Choroid plexus epithelial cell (primary cell): ENCODE results near the gene CTSA.

Source experiments
- DNase-seq: peaks from one replicate; pipeline ENCODE4 v3.0.0-alpha.2; 2010; ENCODE audit warnings: low read depth
- H3K4me3 ChIP-seq: 2 replicates; pipeline ENCODE4 v1.5.1; 2011; ENCODE audit warnings: low read depth, mild to moderate bottlenecking, control low read depth, low read length, moderate library complexity
- TF ChIP-seq, protein P1 (sequence below): conservative IDR thresholded peaks from 2 replicates; pipeline ENCODE4 v1.5.1; 2011; ENCODE audit warnings: low read depth, mild to moderate bottlenecking, control low read depth, inconsistent platforms, low read length, moderate library complexity

The CTSA gene

DNA sequence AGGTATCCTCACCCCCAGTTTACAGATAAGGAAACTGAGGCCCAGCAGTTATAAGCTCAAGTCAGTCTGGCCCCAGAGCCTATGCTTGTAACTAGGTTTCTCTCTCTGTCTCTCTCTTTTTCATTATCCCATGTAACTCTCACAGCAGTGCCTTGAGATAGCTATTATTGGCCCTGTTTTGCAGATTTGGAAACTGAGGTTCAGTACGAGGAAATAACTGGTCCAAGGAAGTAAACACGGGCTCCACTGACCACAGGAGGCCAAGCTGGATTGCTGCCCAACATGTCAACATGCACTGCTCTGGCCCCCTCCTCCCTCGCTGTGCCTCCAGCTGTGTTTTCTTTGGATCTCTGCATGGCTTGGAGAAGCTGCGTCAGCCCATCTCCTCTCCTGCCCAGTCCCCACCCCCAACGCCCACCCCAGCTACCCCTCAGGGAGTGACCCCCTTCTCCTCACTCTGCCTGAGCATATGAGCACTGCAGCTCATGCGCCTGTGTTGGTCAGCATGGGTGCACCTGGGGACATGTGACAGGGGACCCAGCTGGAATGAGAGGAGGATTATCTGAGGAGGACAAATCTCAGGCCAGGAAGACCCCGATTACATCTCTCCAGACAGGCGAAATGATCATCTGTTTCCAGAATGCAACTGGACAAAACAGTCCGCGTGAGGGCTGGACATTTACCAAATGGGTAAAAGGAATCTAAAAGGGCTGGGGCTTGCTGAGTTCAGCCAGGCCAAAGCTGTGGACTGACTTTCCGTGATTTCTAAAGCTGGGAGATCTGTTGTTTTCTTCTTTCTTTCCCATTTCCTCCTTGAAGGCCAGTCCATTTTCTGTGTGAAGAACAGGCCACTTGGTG, 28.6 kb downstream of the CTSA start:
- peak overlapping the region; percentile 10 for H3K4me3 ChIP-seq
- DNase-seq = peak; percentile 98
- TF ChIP-seq, protein P1, sequence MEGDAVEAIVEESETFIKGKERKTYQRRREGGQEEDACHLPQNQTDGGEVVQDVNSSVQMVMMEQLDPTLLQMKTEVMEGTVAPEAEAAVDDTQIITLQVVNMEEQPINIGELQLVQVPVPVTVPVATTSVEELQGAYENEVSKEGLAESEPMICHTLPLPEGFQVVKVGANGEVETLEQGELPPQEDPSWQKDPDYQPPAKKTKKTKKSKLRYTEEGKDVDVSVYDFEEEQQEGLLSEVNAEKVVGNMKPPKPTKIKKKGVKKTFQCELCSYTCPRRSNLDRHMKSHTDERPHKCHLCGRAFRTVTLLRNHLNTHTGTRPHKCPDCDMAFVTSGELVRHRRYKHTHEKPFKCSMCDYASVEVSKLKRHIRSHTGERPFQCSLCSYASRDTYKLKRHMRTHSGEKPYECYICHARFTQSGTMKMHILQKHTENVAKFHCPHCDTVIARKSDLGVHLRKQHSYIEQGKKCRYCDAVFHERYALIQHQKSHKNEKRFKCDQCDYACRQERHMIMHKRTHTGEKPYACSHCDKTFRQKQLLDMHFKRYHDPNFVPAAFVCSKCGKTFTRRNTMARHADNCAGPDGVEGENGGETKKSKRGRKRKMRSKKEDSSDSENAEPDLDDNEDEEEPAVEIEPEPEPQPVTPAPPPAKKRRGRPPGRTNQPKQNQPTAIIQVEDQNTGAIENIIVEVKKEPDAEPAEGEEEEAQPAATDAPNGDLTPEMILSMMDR = no peak

DNA sequence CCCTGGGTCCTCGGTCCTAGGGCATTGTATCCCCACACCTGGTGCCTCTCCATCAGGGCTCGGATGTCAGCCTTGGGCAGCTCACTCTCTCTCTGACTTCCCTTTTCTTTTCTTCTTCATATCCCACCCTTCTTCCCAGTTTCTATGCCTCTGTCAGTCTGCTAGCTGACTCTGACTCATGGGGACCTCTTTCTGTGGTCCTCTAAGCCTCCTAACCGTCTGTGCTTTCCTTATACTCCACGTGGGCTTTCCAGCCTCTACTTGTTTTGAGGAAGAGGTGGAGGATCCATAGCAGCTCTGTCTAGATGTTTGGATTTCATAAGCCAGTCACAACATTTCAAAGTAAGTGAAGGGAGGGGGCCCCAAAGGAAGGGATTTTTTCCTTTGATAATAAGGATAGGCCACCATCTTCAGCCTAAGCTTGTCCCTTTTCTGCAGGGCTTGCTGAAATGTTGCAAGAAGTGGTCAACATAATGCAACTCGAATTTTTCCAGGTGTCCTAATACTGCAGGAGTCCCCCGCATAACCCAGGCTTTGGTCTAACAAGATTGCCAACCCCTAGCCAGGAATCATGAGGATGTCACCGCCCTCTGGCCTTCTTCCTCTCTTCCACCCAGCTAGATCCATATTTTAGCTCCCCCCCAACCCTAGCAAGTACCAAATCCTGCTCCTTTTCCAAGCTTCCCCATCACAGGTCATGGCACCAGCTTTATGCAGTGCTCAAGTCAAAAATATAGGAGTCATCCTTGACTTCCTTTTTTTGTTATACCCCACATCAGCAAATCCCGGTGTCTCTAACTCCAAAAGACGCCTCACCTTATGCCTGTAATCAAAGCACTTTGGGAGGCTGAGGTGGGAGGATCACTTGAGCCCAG, 29.6 kb downstream of the CTSA start:
- H3K4me3 ChIP-seq = peak overlapping the region; percentile 10
- TF ChIP-seq, protein P1 = no peak
- DNase-seq = peak; percentile 50

DNA sequence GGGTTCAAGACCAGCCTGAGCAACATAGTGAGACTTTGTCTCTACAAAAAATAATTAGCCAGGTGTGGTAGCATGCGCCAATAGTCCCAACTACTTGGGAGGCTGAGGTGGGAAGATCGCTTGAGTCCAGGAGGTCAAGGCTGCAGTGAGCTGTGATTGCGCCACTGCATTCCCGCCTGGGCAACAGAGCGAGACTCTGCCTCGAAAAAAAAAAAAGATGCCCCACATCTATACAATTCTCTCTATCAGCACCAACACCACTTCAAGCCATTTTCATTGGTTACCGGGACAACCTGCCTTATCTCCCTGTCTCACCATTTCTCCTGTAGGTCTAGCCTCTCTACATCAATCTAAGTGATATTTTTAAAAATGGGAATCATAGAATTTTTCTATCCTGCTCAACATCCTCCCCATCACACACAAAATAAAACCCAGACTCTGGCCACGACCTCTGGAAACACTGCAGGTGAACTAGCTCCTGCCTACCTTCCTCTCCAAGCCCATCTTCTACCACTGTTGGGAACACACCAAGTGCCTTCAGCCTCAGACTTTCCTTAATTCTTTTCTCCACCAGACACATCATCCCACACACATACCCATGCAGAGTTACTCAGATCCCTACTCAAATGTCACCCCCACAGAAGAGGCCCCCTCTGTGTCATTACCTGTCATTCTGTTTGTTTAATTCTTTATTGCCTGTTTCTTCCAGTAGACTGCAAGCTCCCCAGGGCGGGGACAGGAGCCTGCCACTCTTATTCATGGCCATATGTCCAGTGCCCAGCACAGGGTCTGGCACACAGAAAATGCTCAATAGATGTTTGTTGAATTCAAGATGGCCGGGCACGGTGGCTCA, 30.4 kb downstream of the CTSA start:
- DNase-seq = no peak
- H3K4me3 ChIP-seq = no peak overlapping the region
- TF ChIP-seq, protein P1 = no peak

DNA sequence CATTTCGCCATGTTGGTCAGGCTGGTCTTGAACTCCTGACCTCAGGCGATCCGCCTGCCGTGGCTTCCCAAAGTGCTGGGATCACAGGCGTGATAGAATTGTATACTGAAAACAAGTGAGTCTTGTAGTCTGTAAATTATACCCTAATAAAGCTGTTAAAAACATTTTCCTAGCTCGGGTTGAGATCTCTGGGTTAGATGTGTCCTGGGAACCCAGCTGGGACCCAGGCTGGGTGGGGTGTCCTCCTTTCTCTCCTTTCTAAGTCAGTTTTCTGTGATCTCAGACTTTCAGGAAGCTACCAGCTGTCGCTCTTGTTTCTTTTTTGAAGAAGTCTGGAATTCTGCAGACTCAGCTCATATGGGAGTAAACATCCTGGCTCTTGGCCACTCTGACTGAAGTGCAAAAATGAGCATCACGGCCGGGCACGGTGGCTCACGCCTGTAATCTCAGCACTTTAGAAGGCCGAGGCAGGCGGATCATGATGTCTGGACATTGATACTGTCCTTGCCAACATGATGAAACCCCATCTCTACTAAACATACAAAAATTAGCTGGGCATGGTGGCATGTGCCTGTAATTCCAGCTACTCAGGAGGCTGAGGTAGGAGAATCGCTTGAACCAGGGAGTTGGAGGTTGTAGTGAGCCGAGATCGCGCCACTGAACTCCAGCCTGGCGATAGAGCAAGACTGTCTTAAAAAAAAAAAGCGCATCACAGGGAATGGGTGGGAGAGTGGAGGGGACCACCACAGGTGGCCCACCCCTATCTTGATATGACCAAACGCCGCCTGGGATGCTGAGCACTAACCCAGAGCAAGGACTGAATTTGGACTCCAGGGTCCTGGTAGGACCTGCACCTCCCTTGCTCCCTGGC, 33.5 kb downstream of the CTSA start:
- H3K4me3 ChIP-seq = peak overlapping the region; percentile 13

DNA sequence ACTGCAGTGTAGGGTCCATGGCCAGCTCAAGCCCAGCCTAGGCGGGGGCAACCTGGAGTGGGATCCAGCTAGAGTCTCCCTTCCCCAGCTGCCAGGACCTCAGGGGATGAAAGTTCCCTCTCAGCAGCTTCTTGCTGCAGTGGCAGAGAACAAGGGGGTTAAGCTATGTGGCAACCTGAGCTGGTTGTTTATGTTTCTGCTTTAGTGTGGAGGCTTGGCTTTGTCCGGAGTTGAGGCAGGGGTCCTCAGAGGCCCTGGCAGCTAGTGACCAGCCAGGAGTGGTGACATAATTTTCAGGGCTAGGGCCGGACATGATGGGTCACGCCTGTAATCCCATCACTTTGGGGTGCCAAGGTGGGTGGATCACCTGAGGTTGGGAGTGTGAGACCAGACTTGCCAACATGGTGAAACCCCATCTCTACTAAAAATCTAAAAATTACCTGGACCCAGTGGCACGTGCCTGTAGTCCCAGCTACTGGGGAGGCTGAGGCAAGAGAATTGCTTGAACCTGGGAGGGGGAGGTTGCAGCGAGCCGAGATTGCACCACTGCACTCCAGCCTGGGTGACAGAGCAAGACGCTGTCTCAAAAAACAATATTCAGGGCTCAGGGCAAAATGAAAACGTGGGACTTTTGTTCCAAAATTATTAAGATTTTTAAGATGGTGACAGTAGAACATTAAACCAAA, 34.8 kb downstream of the CTSA start:
- TF ChIP-seq, protein P1 = no peak
- no peak overlapping the region for H3K4me3 ChIP-seq
- no peak for DNase-seq

More for the DNA sequence above, 33.5 kb downstream of the CTSA start:
- TF ChIP-seq, protein P1 = no peak
- DNase-seq = peak; percentile 82
